TTC549 (cell line): ENCODE data around the gene EVC.
"Not testable (repeated sequence)": the region's sequence is repeated elsewhere in the genome, so short reads cannot be mapped to it uniquely, and the experiment has no call there.

Source experiments
- FAIRE-seq: peaks from 2 replicates; lab custom pipeline; 2012; peaks lifted over from hg19 to GRCh38; lab: Jason Lieb, UNC

The EVC gene

DNA sequence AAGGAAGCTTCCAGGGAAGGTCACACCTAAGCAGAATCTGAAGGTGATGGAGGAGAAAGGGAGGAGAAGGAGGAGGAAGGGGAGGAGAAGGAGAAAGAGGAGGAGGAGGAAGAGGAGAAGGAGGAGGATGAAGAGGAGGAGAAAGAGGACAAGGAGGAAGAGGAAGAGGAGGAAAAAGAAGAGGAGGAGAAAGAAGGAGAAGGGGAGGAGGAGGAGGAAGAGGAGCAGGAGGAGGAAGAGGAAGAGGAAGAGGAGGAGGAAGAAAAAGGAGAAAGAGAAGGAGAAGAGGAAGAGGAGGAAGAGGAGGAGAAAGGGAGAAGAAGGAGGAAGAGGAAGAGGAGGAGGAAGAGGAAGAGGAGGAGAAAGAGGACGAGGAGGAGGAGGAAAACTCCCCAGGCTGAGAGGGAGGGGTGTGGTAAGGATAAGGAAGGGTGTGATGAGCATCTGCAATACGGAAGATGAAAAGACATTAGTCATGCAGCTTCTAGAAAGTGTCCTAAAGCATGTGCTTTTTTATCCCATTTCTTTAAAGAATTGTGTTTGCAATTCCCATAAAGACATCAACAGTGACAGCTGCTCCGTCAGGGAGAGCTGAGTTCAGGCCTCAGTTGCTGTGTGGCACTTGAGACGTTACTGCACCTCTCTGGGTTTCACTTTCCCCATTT lies 140.8 kb downstream of the EVC start:
- FAIRE-seq: no peak

DNA sequence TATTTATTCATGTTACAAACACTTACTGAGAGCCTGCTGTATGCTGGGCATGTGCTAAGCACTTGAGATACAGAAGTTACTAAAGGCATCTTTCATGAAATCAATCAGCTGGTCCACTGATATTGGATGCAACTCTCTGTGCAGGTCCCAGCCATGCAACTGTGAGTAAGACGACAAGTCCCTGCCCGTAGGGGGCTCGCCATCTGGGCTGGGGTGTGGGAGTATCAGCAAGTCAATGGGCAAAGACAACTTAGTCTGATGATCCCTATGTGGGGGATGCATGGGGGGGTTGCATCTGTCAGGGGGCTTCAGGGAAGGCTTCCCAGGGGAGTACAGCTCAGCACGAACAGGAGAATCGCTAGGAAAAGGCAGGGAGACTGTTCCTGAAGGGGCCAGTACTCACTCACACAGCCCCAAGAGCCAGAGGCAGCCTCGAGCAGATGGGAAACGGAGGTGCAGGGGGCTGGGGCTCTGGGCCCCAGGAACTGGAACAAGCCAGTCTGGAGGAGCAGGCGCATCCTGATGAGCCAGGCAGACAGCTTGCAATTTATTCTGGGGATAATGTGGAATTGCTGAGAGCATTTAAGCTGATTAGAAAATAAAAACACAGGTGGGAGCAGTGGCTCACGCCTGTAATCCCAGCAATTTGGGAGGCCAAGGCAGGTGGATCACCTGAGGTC lies 141.7 kb downstream of the EVC start:
- FAIRE-seq: no peak

DNA sequence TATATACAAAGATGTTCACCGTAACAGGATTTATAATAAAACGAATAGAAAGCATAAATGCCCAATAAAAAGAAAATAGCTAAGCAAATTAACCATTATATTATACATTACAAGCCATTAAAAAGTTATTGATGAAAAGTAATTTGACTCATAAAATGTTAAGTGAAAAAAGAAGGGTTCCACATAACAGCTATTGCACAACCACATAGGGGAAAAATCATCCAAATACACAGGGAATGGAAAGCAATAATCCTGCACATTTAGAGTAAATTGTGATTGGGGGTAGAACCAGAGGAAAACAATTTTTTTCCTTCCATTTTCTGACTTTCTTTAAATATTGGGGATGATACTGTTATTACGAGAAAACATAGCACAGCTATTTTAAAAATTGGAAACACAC lies 143.9 kb downstream of the EVC start:
- no peak for FAIRE-seq

DNA sequence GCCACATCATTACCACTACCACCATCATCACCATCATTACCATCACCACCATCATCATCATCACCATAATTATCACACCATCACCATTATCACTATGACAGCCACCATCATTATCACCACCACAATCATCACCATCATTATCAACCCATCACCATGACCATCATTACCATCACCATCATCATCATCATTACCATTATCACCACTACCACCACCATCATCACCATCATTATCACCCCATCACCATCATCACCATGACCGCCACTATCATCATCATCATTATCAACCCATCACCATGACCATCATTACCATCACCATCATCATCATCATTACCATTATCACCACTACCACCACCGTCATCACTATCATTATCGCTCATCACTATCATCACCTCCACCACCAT lies 145.4 kb downstream of the EVC start:
- not testable (repeated sequence) for FAIRE-seq

DNA sequence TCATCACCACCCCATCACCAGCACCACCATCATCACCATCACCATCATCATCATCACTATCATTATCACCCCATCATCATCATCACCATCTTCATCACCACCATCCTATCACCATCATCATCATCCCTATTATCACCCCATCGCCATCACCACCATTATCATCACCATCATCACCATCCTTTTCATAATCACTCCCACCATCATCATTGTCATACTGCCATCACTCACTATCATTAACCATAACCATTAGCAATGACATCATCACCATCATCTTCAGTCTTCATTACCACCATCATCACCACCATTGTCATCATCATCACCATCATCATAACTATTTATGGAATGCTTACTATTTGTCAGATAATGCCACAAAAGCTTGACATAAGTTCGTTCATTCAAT lies 146.2 kb downstream of the EVC start:
- no peak for FAIRE-seq

DNA sequence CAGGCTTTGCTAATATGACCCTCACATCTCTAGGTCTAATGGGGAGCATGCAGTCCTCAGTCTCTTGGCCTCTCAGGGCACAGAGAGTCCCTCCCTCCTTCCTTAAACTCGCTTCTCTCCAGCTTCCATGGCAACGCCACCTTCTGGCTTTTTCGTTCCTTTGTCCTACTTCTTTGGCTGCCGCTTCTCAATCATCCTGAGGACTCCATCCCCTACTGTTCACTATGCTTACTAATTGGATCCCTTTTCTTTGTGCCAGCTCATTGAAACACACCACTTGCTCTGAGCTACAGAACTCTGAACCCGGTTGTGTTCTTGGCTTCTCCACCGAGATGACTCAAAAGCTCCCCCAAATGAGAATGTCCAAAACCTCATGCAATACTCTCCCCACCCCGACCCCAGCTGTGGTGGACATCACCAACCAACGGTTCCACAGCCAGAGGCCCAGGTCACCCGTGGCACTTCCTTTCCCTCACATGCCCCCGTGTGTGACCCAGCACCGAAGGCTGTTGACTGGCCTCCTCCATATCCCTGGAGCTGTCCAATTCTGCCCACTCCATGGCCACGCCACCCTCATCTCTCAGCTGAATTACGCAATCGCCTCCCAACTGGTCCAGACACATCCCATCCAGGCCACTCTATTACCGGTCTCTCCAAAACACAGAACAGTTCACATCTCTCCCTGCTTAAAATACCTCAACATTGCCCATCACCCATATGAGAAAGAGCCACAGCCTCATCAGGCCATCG lies 147.2 kb downstream of the EVC start:
- no peak for FAIRE-seq

DNA sequence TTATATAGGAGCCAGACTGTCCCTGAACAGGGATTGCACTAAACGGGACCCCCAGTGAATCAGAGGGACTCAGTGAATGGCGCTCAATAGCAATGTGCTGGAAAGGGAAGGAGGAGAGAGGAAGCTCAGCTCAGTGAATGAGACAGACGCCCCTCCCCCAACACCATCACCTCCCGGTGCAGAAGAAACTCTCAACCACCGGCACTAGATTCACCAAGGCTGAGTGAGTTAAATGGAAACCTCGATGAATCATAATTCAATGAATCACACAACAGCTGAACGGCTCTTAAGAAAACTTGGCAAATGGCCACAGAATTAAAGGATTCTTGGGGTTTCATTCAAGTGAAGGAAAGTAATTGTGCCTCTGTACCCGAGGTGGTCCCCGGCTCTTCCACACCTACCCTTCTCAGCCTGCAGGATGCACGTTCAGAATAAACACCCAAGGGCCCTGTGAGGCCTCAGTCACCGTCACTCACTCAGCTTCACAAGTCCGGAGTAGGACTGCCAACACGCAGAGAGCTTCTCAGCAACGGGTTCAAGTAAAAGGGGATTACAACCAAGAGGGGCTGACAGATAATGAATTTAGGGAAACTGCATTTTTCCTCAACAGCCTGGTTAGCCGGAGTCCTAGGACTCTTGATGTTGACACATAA lies 152.6 kb downstream of the EVC start:
- no peak for FAIRE-seq
